Frontal cortex (tissue), 4 donors: ENCODE data around the gene SELENOW. TPM values are rescaled to one million over a fixed set of nuclear protein-coding genes. Genes with fewer than 3 reads are reported as not detected.
"Not testable (repeated sequence)": the region's sequence is repeated elsewhere in the genome, so short reads cannot be mapped to it uniquely, and the experiment has no call there.

Experiments
- DNase-seq, 2 donors: peaks; one replicate each; pipeline ENCODE4 v3.0.0; 2012; ENCODE audit warnings: low spot score in 2 of 2
- FAIRE-seq: peaks from 2 replicates; lab custom pipeline; 2012; peaks lifted over from hg19 to GRCh38; lab: Jason Lieb, UNC
- small RNA-seq: library from RNA; depleted of rRNA; stranded (forward); fragments of <200 nt; gene quantifications from one replicate; pipeline ENCODE3, GENCODE V24; 2014
- total RNA-seq: library from RNA; depleted of rRNA; stranded (reverse); fragments of >200 nt; gene quantifications from one replicate; pipeline ENCODE4 v1.2.3, GENCODE V29; 2014
- donor health status: control.
- donor health status: control.
- donor health status: control.

The SELENOW gene
- total RNA-seq, 1 donor from 2014 or later = 296 TPM

DNA sequence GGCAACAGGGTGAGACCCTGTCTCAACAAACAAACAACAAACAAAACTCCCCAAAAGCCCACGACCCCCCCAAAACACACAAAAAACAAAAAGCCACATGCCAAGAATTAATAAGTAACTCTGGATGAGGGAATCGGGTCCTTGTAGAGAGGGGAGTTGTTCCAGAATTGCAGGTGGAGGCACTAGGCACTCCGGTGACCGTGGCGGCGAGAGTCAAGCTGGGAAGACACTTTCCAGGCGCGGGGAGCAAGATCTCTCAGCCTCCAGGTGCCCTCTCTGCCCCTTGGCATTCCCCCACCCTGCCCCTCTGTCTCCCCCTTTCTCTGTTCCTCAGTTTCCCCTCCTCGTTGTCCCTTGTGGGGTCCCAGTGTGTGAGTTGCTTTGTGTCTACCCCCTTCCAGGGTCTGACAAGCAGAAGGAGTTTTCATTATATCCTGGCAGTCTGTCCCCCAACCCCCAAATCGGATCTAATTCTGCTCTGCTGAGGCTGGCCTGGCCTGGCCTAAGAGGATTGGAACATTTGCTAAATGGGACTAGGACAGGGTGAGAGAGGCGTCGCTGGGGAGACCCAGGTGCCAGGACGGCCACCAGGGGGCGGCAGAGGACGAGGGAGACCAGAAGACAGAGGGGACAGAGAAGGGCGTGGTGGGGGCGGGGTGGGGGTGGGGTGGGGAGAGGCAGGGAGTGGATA lies 34.9 kb downstream of the SELENOW start:
- DNase-seq (peak in 1 of 2 donors; percentile 52), FAIRE-seq (no peak)

DNA sequence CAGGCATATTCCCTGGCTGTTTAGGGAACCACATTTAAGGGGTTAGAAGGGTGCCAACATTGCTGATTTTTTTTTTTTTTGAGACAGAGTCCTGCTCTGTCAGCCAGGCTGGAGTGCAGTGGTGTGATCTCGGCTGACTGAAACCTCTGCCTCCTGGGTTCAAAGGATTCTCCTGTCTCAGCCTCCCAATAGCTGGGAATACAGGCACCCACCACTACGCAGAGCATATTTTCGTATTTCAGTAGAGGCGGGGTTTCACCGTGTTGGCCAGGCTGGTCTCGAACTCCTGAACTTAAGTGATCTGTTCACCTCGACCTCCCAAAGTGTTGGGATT lies 35.5 kb downstream of the SELENOW start:
- DNase-seq = no peak
- no peak for FAIRE-seq

DNA sequence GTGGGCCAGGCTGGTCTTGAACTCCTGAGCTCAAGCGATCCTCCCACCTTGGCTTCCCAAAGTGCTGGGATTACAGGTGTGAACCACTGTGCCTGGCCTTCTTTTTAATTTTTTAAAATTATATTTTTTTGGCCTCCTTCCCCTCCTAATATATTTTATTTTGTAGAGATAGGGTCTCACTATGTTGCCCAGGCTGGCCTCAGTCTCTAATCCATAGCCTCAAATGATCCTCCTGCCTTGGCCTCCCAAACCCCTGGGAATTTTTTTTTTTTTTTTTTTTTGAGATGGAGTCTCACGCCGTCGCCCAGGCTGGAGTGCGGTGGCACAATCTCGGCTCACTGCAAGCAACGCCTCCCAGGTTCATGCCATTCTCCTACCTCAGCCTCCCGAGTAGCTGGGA lies 37.8 kb downstream of the SELENOW start:
- not testable (repeated sequence) for FAIRE-seq, DNase-seq

DNA sequence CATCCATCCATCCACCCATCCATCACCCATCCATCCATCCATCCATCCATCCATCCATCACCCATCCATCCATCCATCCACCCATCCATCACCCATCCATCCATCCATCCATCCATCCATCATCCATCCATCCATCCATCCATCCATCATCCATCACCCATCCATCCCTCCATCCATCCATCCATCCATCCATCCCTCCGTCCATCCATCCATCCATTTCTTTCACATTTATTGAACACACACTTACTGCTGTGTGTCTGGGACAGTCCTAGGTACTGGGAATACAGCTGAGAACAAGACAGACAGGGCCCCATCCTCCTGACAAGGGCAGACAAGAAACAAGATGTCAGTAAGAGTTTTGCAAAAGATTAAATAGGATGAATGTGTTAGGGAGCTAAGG lies 39.7 kb downstream of the SELENOW start:
- DNase-seq, FAIRE-seq: not testable (repeated sequence)

DNA sequence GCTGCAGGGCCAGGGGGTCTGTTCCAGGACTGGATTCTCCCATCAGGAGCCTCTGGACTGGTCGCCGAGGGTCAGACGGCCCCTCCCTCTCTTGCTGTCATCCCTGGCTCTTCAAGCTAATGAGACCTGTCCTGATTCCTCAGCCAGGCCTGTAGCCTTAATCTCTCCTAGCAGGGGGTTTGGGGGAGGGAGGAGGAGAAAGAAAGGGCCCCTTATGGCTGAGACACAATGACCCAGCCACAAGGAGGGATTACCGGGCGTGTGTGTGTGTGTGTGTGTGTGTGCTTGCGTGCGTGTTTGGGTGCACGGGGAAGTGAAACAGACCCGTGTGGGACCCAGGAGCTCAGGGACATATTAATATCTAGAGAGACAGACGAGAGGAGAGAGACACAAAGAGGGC lies 41.4 kb downstream of the SELENOW start:
- DNase-seq = no peak
- FAIRE-seq = no peak

DNA sequence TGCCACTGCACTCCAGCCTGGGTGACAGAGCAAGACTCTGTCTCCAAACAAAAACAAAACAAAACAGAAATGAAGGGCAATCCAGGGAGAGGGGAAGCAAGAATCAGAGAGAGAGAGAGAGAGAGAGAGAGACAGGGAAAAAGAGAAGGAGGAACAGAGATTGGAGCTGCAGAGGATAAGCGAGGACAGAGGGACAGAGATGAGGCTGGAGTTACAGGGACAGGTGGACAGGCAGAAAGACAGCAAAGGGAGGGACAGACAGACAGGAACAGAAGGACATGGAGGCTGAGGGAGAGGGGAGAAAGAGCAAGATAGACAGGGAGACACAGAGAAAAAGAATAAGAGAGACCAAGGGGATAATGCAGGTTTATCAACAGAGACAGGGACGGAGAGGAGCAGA lies 41.9 kb downstream of the SELENOW start:
- DNase-seq = no peak
- no peak for FAIRE-seq

DNA sequence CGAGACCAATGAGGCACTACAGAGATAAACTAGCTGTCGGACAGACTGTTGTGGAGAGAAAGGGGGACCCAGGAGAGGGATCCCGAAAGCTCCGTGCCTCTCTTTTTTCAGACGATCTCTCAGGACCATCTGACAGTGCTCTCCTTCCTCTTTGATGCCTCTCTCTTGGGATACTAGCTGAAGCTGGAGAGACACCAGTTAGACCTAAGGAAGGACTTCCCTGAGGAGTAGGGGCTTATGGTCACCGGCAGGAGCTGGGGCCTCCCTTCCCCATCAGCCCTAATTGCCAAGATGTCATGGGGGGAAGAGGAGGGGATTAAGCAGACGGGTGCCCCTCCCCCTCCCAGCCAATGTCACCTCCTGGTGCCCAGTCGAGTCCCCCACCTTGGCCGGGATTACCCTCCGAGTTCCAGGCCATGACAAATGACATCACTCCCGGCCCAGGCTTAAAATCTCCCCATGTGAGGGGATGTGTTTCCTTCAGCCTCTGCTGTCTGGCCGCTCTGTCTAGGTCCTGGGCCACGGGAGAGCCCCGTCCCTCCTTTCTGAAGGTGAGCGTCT lies 43.0 kb downstream of the SELENOW start, which contains the start of gene CRX:
Gene CRX (plus strand): TSS at position 478 of the 561 bp plus-strand sequence. CDS start 12,507 bp downstream, outside the sequence.
- DNase-seq = no peak
- FAIRE-seq = no peak

DNA sequence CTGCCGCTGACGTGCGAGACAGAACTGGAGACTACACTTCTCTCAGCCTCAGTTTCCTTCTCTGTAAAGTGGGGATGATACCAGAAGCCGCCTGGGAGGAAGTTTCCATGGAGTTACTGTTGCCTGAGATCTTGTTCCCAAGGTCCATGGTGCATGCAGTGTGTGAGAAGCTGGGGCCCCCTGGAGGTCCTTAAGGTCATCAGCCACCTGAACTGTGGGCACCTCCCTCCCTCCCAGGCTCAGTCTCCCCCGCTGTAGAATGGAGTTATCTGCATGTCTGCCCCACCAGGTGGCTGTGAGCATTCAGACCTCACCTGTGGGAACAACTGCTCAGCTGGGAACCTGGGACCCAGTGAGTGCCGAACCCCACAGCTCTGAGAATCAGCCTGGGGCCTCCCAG lies 45.9 kb downstream of the SELENOW start:
- no peak for FAIRE-seq
- no peak for DNase-seq

DNA sequence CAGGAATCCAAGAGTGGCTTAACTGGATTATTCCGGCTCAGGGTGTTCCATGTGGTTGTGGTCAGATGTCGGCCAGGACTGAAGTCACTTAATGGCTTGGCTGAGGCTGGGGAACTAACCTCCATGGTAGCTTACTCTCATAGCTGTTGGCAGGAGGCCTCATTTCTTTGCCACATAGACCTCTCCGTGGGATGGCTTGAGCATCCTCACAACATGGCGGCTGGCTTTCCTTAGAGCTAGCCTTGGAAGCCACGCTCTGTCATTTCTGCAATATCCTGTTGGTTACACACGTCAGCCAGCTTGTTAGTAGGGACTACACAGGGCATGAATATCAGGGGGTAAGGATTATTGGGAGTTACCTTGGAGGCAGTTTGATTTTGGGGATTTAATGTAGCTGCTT lies 48.3 kb downstream of the SELENOW start:
- DNase-seq = no peak
- FAIRE-seq = no peak

DNA sequence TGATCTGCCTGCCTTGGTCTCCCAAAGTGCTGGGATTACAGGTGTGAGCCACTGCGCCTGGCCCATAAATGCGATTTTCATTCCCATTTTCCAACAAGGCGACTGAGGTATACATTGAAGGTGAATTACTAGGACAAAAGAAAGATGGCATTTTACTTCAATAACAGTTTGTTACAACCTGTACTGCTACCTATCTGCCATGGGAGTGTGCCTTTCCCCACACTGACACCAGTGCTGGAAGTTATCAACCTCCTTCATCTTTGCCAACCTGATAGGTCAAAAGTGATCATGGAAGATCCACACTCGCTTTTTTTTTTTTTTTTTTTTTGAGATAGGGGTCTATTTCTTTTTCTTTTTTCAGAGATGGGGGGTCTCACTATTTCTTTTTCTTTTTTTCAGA lies 54.2 kb downstream of the SELENOW start:
- no peak for FAIRE-seq
- DNase-seq = no peak

Small RNA genes lying within 50 kb of the gene (small RNA-seq; reads per million reads assigned to genes)
- not detected for gene AC008745.1
- not detected for gene SNORD23

Other genes starting within 250 kb of the SELENOW start
- under 0.01 TPM for gene ZNF541, start 205.6 kb upstream of the SELENOW start, total RNA-seq
- 4.1 TPM for gene BICRA, start 169.6 kb upstream of the SELENOW start, total RNA-seq
- gene EHD2, start 65.3 kb upstream of the SELENOW start, total RNA-seq = 1.2 TPM
- 88.0 TPM for gene NOP53, start 33.2 kb upstream of the SELENOW start, total RNA-seq
- not detected for gene TPRX1, start 25.8 kb downstream of the SELENOW start, total RNA-seq
- gene CRX, start 43.2 kb downstream of the SELENOW start, total RNA-seq = not detected
- not detected for gene TPRX2, start 80.5 kb downstream of the SELENOW start, total RNA-seq
- not detected for gene SULT2A1, start 107.6 kb downstream of the SELENOW start, total RNA-seq
- gene BSPH1, start 213.5 kb downstream of the SELENOW start, total RNA-seq = not detected
- gene ELSPBP1, start 215.9 kb downstream of the SELENOW start, total RNA-seq = not detected